H1 (cell line): ENCODE results near the gene SPC24. TPM values are rescaled to one million over a fixed set of nuclear protein-coding genes. Genes with fewer than 3 reads are reported as not detected.

Experiments used
- CTCF ChIA-PET: fragments of 300-600 bp; sonication (Branson Sonifier 250); formaldehyde crosslinking; loops from one replicate; lab custom pipeline; 2021; ENCODE audit not compliant: partially characterized antibody; lab: Charles Lee
- POLR2A ChIA-PET: fragments of 300-600 bp; sonication (Branson Sonifier 250); formaldehyde crosslinking; loops from one replicate; lab custom pipeline; 2021; ENCODE audit warnings: inconsistent platforms; ENCODE audit not compliant: partially characterized antibody; lab: Charles Lee
- DNase-seq, 2 experiments: peaks; one replicate each; pipeline versions ENCODE4 v3.0.0 to v3.0.0-alpha.2; 2010 to 2022; ENCODE audit warnings: low spot score in 2 of 2, low read depth in 1 of 2, mixed read lengths in 1 of 2
- FAIRE-seq: peaks from 2 replicates; lab custom pipeline; 2011; peaks lifted over from hg19 to GRCh38; lab: Jason Lieb, UNC
- H2AFZ ChIP-seq: 2 replicates; pipeline ENCODE4 v1.8.1; 2012; ENCODE audit warnings: low read length, inconsistent platforms
- H2AK5ac ChIP-seq: 2 replicates; pipeline ENCODE4 v1.6.1; 2013; ENCODE audit warnings: low read depth, low read length
- H2BK120ac ChIP-seq: replicated peaks from 2 replicates; pipeline ENCODE3; 2013; ENCODE audit warnings: low read depth, low read length, inconsistent platforms
- H2BK12ac ChIP-seq: 2 replicates; pipeline ENCODE4 v1.6.1; 2013; ENCODE audit warnings: low read depth, low read length
- H2BK15ac ChIP-seq: 2 replicates; pipeline ENCODE4 v1.6.1; 2013; ENCODE audit warnings: low read length
- H2BK20ac ChIP-seq: 2 replicates; pipeline ENCODE4 v1.6.1; 2013; ENCODE audit warnings: low read length
- H2BK5ac ChIP-seq: 2 replicates; pipeline ENCODE4 v1.6.1; 2013; ENCODE audit warnings: low read depth, low read length
- H3K14ac ChIP-seq: 2 replicates; pipeline ENCODE4 v1.6.1; 2013; ENCODE audit warnings: inconsistent platforms; ENCODE audit not compliant: insufficient read length
- H3K18ac ChIP-seq: 2 replicates; pipeline ENCODE4 v1.6.1; 2013; ENCODE audit warnings: low read length; ENCODE audit errors: extremely low read depth
- H3K23ac ChIP-seq: 2 replicates; pipeline ENCODE4 v1.6.1; 2013; ENCODE audit warnings: inconsistent platforms; ENCODE audit not compliant: insufficient read length
- H3K23me2 ChIP-seq: 2 replicates; pipeline ENCODE4 v1.6.1; 2013; ENCODE audit warnings: low read depth, low read length
- H3K27ac ChIP-seq: 2 replicates; pipeline ENCODE4 v1.6.1; 2011; ENCODE audit warnings: low read depth, low read length, inconsistent platforms
- H3K27me3 ChIP-seq, 4 experiments: replicated peaks in 1 of 4; 1 replicate in 1 of 4; 2 replicates in 3 of 4; pipeline versions ENCODE4 v1.6.1 to v1.8.1; 2011 to 2013; ENCODE audit warnings: low read length in 3 of 4, mild to moderate bottlenecking in 3 of 4, inconsistent platforms in 2 of 4, mixed read lengths in 2 of 4, moderate library complexity in 1 of 4; ENCODE audit not compliant: control insufficient read depth in 3 of 4, insufficient read depth in 3 of 4; ENCODE audit errors: extremely low read depth in 1 of 4
- H3K36me3 ChIP-seq, 4 experiments: 2 replicates each; pipeline versions ENCODE4 v1.6.1 to v1.8.1; 2011 to 2013; ENCODE audit warnings: mild to moderate bottlenecking in 4 of 4, low read length in 3 of 4, moderate library complexity in 2 of 4, control low read depth in 1 of 4, inconsistent platforms in 1 of 4; ENCODE audit not compliant: insufficient read depth in 4 of 4, control insufficient read depth in 2 of 4
- H3K4ac ChIP-seq: replicated peaks from 2 replicates; pipeline ENCODE3; 2013; ENCODE audit warnings: low read length, low read depth, mixed read lengths, inconsistent platforms; ENCODE audit not compliant: insufficient read length
- H3K4me1 ChIP-seq, 4 experiments: replicated peaks in 1 of 4; 1 replicate in 1 of 4; 2 replicates in 3 of 4; pipeline versions ENCODE4 v1.6.1 to v1.8.1; 2011 to 2013; ENCODE audit warnings: low read length in 3 of 4, inconsistent platforms in 2 of 4, mixed read lengths in 1 of 4; ENCODE audit not compliant: insufficient read depth in 4 of 4, control insufficient read depth in 3 of 4
- H3K4me2 ChIP-seq, 2 experiments: 2 replicates each; pipeline versions ENCODE4 v1.6.1 to v1.8.1; 2011 to 2013; ENCODE audit warnings: low read depth in 2 of 2, low read length in 2 of 2, control low read depth in 1 of 2, inconsistent platforms in 1 of 2, mild to moderate bottlenecking in 1 of 2; ENCODE audit not compliant: insufficient read depth in 1 of 2
- H3K4me3 ChIP-seq, 4 experiments: fragments of 200-600, 300-600 bp in 1 of 4; sonication (generic), shearing (Covaris generic), sonication (Bioruptor Twin) in 1 of 4; 2 replicates each; pipeline versions ENCODE4 v1.5.1 to v1.8.1; 2011 to 2016; ENCODE audit warnings: low read length in 4 of 4, low read depth in 3 of 4, control low read depth in 2 of 4, inconsistent platforms in 2 of 4, mild to moderate bottlenecking in 2 of 4, mixed read lengths in 1 of 4, moderate library complexity in 1 of 4; ENCODE audit not compliant: insufficient read depth in 2 of 4; ENCODE audit errors: extremely low read depth in 1 of 4
- H3K56ac ChIP-seq: replicated peaks from 2 replicates; pipeline ENCODE3; 2013; ENCODE audit warnings: low read depth, mild to moderate bottlenecking, mixed read lengths, low read length, inconsistent platforms; ENCODE audit not compliant: insufficient read length
- H3K79me1 ChIP-seq: 2 replicates; pipeline ENCODE4 v1.6.1; 2013; ENCODE audit warnings: low read depth, low read length, control low read depth
- H3K79me2 ChIP-seq, 2 experiments: 2 replicates each; pipeline versions ENCODE4 v1.6.1 to v1.8.1; 2012 to 2013; ENCODE audit warnings: low read length in 2 of 2, mild to moderate bottlenecking in 2 of 2, inconsistent platforms in 1 of 2; ENCODE audit not compliant: insufficient read depth in 2 of 2, control insufficient read depth in 1 of 2
- H3K9ac ChIP-seq, 4 experiments: replicated peaks in 1 of 4; 1 replicate in 1 of 4; 2 replicates in 3 of 4; pipeline versions ENCODE4 v1.6.1 to v1.8.1; 2011 to 2013; ENCODE audit warnings: low read depth in 3 of 4, low read length in 3 of 4, control low read depth in 2 of 4, mild to moderate bottlenecking in 2 of 4, moderate library complexity in 2 of 4, inconsistent platforms in 1 of 4; ENCODE audit errors: extremely low read depth in 1 of 4
- H3K9me3 ChIP-seq, 2 experiments: 2 replicates each; pipeline versions ENCODE4 v1.6.1 to v1.8.1; 2012 to 2013; ENCODE audit warnings: mild to moderate bottlenecking in 2 of 2, moderate library complexity in 2 of 2, control low read depth in 1 of 2, inconsistent platforms in 1 of 2, low read depth in 1 of 2, low read length in 1 of 2, mixed read lengths in 1 of 2; ENCODE audit not compliant: insufficient read depth in 2 of 2
- H4K20me1 ChIP-seq, 2 experiments: replicated peaks in 1 of 2; 2 replicates each; pipeline versions ENCODE3 to v1.8.1; 2011 to 2013; ENCODE audit warnings: inconsistent platforms in 2 of 2, low read length in 2 of 2, mild to moderate bottlenecking in 1 of 2; ENCODE audit not compliant: insufficient read depth in 2 of 2, control insufficient read depth in 1 of 2
- H4K5ac ChIP-seq: 2 replicates; pipeline ENCODE4 v1.6.1; 2013; ENCODE audit warnings: low read length, low read depth, mixed read lengths, inconsistent platforms; ENCODE audit not compliant: insufficient read length
- H4K8ac ChIP-seq: 2 replicates; pipeline ENCODE4 v1.8.0; 2013; ENCODE audit warnings: mild to moderate bottlenecking, moderate library complexity, low read length, inconsistent platforms; ENCODE audit not compliant: insufficient read depth; ENCODE audit errors: extremely low read depth
- H4K91ac ChIP-seq: replicated peaks from 2 replicates; pipeline ENCODE3; 2013; ENCODE audit warnings: low read length, mixed read lengths, inconsistent platforms; ENCODE audit not compliant: insufficient read length
- BCL11A ChIP-seq, 2 experiments: IDR thresholded peaks; one replicate each; pipeline ENCODE4 v1.6.1; 2011; ENCODE audit warnings: low read depth in 2 of 2, low read length in 2 of 2, mild to moderate bottlenecking in 2 of 2
- CBX5 ChIP-seq: fragments of 300-800, 300-1000 bp; sonication (generic); IDR thresholded peaks from 2 replicates; pipeline ENCODE4 v1.7.1; 2016; ENCODE audit warnings: antibody characterized with exemption, low read length, low read depth
- PHF8 ChIP-seq: fragments of 200-600 bp; sonication (generic); conservative IDR thresholded peaks from 2 replicates; pipeline ENCODE4 v1.7.1; 2012; ENCODE audit warnings: low read depth, mild to moderate bottlenecking, inconsistent platforms, low read length, moderate library complexity
- WGBS, 2 experiments: shearing (Covaris generic) in 1 of 2; methylation state at CpG; one replicate each; pipeline versions ENCODE4 v1.1.6 to v1.1.7; 2013 to 2015; ENCODE audit warnings: low lambda C conversion rate in 2 of 2, mixed read lengths in 2 of 2, inconsistent platforms in 1 of 2, low coverage in 1 of 2, missing lambda C conversion rate in 1 of 2; ENCODE audit not compliant: insufficient replicate concordance in 2 of 2, insufficient coverage in 1 of 2, insufficient read length in 1 of 2; ENCODE audit errors: extremely low coverage in 1 of 2, missing lambda C conversion rate in 1 of 2; 5-methylcytosine and 5-hydroxymethylcytosine counted together
- polyA plus RNA-seq, 7 experiments: library from polyadenylated mRNA; depleted of rRNA in 3 of 7; stranded (reverse) in 5 of 7; unstranded in 2 of 7; fragments of >200 nt in 5 of 7; fragments of 200-250 nt in 2 of 7; gene quantifications; 1 replicate in 5 of 7; 2 replicates in 1 of 7; 4 replicates in 1 of 7; pipeline versions ENCODE4 v1.2.1 to v1.2.3, GENCODE V29; 2011 to 2013; ENCODE audit warnings: missing spikeins in 2 of 7, mixed read lengths in 2 of 7
- total RNA-seq: library from RNA; stranded (reverse); fragmentation: NEBNext Ultra II Directional; extraction: Animal tissue kit (Norgen Biotek cat#: 25700); gene quantifications from 2 replicates; pipeline ENCODE4 v1.2.1, GENCODE V29; 2021

SPC24 gene
- total and polyA plus RNA-seq, 2 of the 8 experiments (the other 6 are each of a cell fraction or from before 2014, with no cell fraction given) = 17.7 to 42.4 TPM

DNA sequence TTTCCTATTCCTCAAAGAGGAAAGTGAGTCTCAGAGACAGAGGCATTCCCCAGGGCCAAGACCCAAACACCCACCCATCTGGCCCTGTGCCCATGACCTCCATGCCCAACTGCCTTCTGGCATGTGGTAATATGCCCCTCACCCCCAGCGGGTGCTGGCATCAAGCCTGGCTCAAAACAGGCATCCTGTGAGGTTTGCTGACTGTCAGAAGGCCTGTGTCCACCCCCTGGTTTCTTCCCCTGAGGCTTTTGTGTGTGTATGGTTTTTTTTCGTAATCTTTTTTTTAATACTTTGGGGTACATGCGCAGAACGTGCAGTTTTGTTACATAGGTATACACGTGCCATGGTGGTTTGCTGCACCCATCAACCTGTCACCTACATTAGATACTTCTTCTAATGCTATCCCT is 49.4 kb upstream of the SPC24 start:
- Histone ChIP-seq H3K36me3 (peaks cover 0 to 6% (median 3%) of the 10 kb centered on the region in 4 experiments; a peak in 3 of 8 replicates), H2BK12ac (no peak overlapping the region), H3K79me2 (no peaks in the 10 kb centered on the region), H3K27me3 (no peaks in the 10 kb centered on the region), H3K4me1 (no peaks in the 10 kb centered on the region; a peak in 1 of 7 replicates), H3K56ac (no peak overlapping the region), H3K14ac (no peak overlapping the region), H4K8ac (no peak overlapping the region), H3K4me3 (no peak overlapping the region), H2BK5ac (no peak overlapping the region), H3K27ac (no peak overlapping the region), H2AK5ac (no peak overlapping the region), H4K91ac (no peak overlapping the region), H3K23ac (no peak overlapping the region), H2BK15ac (no peak overlapping the region), H3K9me3 (no peaks in the 10 kb centered on the region), H3K9ac (no peak overlapping the region), H2BK120ac (no peak overlapping the region), H4K20me1 (peaks cover 0 to 3% of the 10 kb centered on the region in 2 experiments), H2AFZ (no peak overlapping the region), H3K4me2 (no peak overlapping the region), H2BK20ac (no peak overlapping the region), H3K79me1 (no peaks in the 10 kb centered on the region), H3K4ac (no peak overlapping the region), H3K18ac (no peak overlapping the region), H4K5ac (no peak overlapping the region), H3K23me2 (no peaks in the 10 kb centered on the region; the same call in 1 of the 2 replicates)
- WGBS, 2 experiments = 84% methylated on average over 5 of the region's 5 CpGs; no CpG with 5 or more reads in 1 of the 2 experiments
- DNase-seq = no peak
- POLR2A ChIA-PET = interaction anchor here (1.4 kb wide), 1 partner anchor 49 kb away, joined by 3 read pairs; the partner anchor contains the start of gene SPC24
- FAIRE-seq = no peak
- CTCF ChIA-PET = interaction anchor here (0.7 to 2.8 kb wide), 8 partner anchors 12 to 111 kb away, joined by 3 to 18 read pairs (median 4); no protein-coding TSS in a partner anchor
- TF ChIP-seq CBX5 (no peak), BCL11A (IDR thresholded peaks at IDR 0.05; ENCODE audit: low read depth in 2 of 2, low read length in 2 of 2) (no peak), PHF8 (no peak)
